Thoracic aorta (tissue), 2 donors: ENCODE results near the gene SPN. TPM values are rescaled to one million over a fixed set of nuclear protein-coding genes. Genes with fewer than 3 reads are reported as not detected.
"Not testable (repeated sequence)": the region's sequence is repeated elsewhere in the genome, so short reads cannot be mapped to it uniquely, and the experiment has no call there.

Experiments
- ATAC-seq: fragments of 150-250 bp; one replicate; pipeline ENCODE4 v1.8.0; 2017; ENCODE audit warnings: low read depth; ENCODE audit not compliant: insufficient number of reproducible peaks, low FRiP score
- DNase-seq: peaks from one replicate; pipeline ENCODE4 v3.0.0-alpha.2; 2020; ENCODE audit warnings: low spot score
- H3K27ac ChIP-seq, 2 donors: fragments of 200-600 bp; sonication (generic); 1 replicate in 1 of 2; 2 replicates in 1 of 2; pipeline ENCODE4 v1.5.1; 2016; ENCODE audit warnings: mild to moderate bottlenecking in 2 of 2, moderate library complexity in 2 of 2
- H3K27me3 ChIP-seq: fragments of 200-600 bp; sonication (generic); replicated peaks from 2 replicates; pipeline ENCODE4 v1.6.0; 2016; ENCODE audit warnings: mild to moderate bottlenecking; ENCODE audit not compliant: insufficient read depth
- H3K36me3 ChIP-seq: fragments of 200-600 bp; sonication (generic); one replicate; pipeline ENCODE4 v1.5.1; 2016
- H3K4me1 ChIP-seq, 2 donors: fragments of 200-600 bp; sonication (generic); 1 replicate in 1 of 2; 2 replicates in 1 of 2; pipeline versions ENCODE4 v1.5.1 to v1.6.0; 2016; ENCODE audit warnings: low read depth in 2 of 2, mild to moderate bottlenecking in 1 of 2; ENCODE audit not compliant: control insufficient read depth in 1 of 2
- H3K4me3 ChIP-seq: fragments of 200-600 bp; sonication (generic); 2 replicates; pipeline ENCODE4 v1.5.1; 2016; ENCODE audit warnings: mild to moderate bottlenecking
- H3K9me3 ChIP-seq: fragments of 200-600 bp; sonication (generic); 2 replicates; pipeline ENCODE4 v1.5.1; 2016
- total RNA-seq, 2 donors: library from RNA; depleted of rRNA; stranded (reverse); fragments of >200 nt; gene quantifications; one replicate each; pipeline versions ENCODE4 v1.1.0 to v1.2.3, GENCODE V29; 2016
- TF ChIP-seq, protein P1 (sequence below): fragments of 200-600 bp; sonication (generic); IDR thresholded peaks from one replicate; pipeline ENCODE4 v1.5.1; 2019; ENCODE audit warnings: antibody characterized with exemption

Gene SPN
- total RNA-seq, 2 donors from 2014 or later = 1.1 to 10.2 TPM

DNA sequence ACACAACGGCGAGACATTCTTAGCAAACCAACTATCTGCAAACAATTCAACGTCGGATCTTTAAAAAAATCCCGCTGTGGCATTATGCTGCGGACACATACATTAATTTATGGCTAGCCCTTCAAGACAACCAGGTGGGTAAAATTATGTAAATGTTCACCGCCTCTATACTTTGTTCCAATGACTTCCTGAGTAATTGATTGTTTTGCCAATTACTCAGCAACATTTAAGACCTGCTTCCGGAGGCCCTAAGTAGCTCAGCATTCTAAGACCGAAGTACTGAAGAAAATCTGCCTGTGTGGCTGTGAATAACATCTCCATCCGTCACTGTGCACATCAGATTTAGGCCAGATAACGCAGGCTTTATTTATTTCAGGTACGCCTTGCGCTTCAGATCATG, 39.2 kb downstream of the SPN start:
- TF ChIP-seq, protein P1, sequence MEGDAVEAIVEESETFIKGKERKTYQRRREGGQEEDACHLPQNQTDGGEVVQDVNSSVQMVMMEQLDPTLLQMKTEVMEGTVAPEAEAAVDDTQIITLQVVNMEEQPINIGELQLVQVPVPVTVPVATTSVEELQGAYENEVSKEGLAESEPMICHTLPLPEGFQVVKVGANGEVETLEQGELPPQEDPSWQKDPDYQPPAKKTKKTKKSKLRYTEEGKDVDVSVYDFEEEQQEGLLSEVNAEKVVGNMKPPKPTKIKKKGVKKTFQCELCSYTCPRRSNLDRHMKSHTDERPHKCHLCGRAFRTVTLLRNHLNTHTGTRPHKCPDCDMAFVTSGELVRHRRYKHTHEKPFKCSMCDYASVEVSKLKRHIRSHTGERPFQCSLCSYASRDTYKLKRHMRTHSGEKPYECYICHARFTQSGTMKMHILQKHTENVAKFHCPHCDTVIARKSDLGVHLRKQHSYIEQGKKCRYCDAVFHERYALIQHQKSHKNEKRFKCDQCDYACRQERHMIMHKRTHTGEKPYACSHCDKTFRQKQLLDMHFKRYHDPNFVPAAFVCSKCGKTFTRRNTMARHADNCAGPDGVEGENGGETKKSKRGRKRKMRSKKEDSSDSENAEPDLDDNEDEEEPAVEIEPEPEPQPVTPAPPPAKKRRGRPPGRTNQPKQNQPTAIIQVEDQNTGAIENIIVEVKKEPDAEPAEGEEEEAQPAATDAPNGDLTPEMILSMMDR = no peak
- no peak overlapping the region for H3K27ac ChIP-seq
- ATAC-seq = no peak

DNA sequence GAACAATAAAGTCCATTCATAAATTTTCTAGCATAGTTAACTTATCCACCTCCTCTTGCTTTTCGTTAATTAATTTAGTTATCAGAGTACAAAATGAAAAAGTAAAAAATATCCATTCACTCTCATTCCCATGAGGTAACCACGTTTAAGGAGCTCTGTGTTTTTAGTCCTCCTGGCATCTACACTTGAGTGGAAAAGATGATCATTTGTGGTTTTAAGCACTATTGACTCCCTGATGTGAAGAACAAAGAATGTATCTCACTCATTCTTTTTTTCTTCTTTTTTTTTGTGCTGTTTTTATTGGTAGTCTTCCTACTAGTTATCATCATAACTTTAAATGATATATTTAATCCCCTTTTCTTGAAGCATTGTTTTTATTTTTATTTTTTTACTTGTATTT, 42.0 kb downstream of the SPN start:
- ATAC-seq (no peak), DNase-seq (no peak)
- Histone ChIP-seq H3K36me3 (no peaks in the 10 kb centered on the region), H3K9me3 (no peaks in the 10 kb centered on the region), H3K27me3 (no peaks in the 10 kb centered on the region), H3K27ac (no peak overlapping the region), H3K4me3 (no peak overlapping the region), H3K4me1 (peaks cover 0 to 7% of the 10 kb centered on the region in 2 donors)
- TF ChIP-seq, protein P1 = no peak

More for the DNA sequence above, 39.2 kb downstream of the SPN start:
- no peak overlapping the region for H3K4me3 ChIP-seq
- H3K27me3 ChIP-seq = no peaks in the 10 kb centered on the region
- no peaks in the 10 kb centered on the region for H3K4me1 ChIP-seq
- no peak for DNase-seq
- H3K9me3 ChIP-seq = no peaks in the 10 kb centered on the region
- no peaks in the 10 kb centered on the region for H3K36me3 ChIP-seq

DNA sequence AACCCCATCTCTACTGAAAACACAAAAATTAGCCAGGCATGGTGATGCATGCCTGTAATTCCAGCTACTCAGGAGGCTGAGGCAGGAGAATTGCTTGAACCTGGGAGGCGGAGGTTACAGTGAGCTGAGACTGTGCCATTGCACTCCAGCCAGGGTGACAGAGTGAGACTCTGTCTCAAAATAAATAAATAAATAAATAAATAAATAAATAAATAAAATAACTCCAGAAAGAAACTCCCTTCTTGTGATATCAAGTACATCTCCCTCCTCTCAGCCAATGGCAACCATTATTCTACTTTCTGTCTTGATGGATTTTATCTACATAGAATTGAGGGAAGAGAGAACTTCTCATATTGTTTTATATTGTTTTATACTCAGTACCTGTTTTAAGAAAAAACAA, 44.1 kb downstream of the SPN start:
- not testable (repeated sequence) for H3K27me3 ChIP-seq, ATAC-seq, H3K36me3 ChIP-seq, H3K4me3 ChIP-seq, H3K27ac ChIP-seq, DNase-seq, H3K4me1 ChIP-seq, H3K9me3 ChIP-seq

DNA sequence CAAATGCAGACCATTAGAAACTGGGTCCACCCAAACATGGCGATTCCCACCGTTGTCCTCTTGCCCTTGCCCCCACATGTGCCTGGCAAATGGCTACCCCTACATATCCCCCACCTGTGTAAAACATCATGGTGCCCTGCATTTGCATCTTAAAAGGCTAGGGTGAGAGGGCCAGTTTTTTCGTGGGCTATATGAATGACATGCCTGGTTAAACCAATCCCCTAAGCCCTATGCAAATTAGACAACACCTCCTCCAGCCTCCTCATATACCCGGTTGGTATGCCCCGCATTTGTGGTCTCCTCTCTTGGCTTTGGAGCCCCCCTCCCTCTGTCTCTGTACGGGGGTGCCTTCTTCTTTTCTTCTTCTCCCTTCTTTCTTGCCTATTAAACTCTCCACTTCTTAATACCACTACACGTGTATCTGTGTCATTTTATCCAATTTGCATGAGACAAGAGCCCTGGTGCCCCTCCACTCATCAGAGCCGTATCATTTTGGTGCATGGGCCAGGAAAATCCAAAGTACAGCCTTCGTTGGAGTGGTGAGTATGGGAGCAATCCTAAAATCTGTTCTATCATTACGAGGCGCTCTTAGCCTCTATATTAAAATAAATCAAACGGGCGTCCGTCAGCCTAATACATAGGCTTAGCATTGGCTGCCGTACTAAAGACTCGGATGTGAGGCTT, 46.0 kb downstream of the SPN start:
- DNase-seq (no peak), ATAC-seq (no peak)
- Histone ChIP-seq H3K9me3 (no peaks in the 10 kb centered on the region), H3K27ac (no peak overlapping the region), H3K4me1 (peaks cover 0 to 10% of the 10 kb centered on the region in 2 donors), H3K36me3 (no peaks in the 10 kb centered on the region), H3K4me3 (no peak overlapping the region), H3K27me3 (no peaks in the 10 kb centered on the region)
- TF ChIP-seq, protein P1 = no peak

DNA sequence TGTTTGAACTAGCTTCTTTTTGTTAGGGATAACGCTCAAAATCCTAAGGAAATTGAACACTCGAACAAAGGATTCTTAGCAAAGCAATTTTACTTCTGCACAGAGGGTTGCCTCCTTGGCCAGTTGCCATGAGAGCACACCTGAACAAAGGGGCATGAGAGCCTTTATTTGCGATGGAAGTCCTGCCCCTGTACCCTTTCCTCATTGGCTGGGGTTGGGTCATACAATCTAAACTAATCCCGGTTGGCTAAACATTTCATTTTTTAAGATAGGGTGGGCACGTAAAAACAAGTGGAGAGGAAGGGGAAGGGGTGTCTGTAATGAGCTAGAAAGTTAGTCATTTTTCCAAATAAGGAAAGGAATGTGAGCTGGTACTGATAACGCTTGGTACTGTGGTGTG, 46.6 kb downstream of the SPN start:
- not testable (repeated sequence) for ATAC-seq

DNA sequence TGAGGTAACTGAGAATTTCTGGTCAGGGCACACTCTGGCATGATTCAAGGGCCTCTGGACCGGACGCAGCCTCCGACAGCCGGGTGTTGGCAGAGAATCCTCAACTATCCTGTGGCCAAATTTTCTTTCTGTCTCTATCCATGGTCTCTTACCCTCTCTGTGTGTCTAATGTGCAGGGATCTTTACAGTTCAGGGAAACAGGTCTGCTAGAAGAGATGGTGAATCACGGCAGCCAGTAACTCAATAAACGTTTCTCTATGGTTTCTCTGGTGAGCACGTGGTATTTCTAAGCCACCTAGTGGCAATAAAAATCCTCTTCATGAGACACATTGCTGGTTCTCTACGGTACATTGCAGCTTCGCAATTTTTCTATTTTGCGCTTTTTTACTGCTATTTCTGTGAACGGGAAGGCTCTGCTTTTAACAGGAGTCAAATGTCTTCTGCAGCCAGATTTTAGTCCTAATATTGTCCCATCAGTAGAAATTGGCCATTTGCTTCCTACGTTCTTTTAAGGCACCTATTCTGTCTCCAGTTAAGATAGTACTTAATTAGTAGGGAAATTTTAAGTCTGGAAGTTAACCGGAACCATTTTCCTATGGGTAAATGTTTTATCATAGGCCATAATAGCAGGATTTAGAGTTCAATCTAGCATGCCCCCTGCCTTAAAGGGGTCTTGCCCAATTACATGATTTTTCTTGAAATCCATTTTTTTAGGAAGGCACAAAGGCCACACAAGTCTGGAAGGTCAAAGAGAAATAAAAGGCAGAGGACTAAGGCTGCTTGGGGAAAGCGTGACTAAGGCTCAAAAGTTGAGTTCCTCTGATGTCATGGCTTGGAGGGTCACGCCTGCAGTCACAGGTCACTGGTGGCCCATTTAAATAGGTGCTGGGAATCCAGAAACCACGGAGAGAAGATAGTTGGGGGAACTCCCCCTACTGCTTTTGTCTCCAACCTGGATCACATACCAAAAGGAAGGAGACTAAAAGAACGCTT, 47.5 kb downstream of the SPN start:
- Histone ChIP-seq H3K36me3 (no peaks in the 10 kb centered on the region), H3K9me3 (no peaks in the 10 kb centered on the region), H3K27me3 (no peaks in the 10 kb centered on the region), H3K4me3 (peak overlapping the region; percentile 46), H3K27ac (peak overlapping the region; percentile 28 to 52), H3K4me1 (peaks cover 0 to 10% of the 10 kb centered on the region in 2 donors)
- DNase-seq (no peak), ATAC-seq (no peak)
- TF ChIP-seq, protein P1 = peak; percentile 56

More for the DNA sequence above, 46.6 kb downstream of the SPN start:
- H3K27me3 ChIP-seq, H3K4me1 ChIP-seq, DNase-seq, H3K9me3 ChIP-seq, H3K36me3 ChIP-seq: not testable (repeated sequence)
- peak overlapping the region; percentile 28 to 52 for H3K27ac ChIP-seq
- H3K4me3 ChIP-seq = peak overlapping the region; percentile 46
